Measurements from ENCODE around the gene MBLAC2. TPM values are rescaled to one million over a fixed set of nuclear protein-coding genes. Genes with fewer than 3 reads are reported as not detected.
A peak's percentile ranks its signal among the peaks of the same experiment; 100 is the strongest.

The MBLAC2 gene
- total RNA-seq, 1 experiment from 2014 or later: 7.2 TPM

DNA sequence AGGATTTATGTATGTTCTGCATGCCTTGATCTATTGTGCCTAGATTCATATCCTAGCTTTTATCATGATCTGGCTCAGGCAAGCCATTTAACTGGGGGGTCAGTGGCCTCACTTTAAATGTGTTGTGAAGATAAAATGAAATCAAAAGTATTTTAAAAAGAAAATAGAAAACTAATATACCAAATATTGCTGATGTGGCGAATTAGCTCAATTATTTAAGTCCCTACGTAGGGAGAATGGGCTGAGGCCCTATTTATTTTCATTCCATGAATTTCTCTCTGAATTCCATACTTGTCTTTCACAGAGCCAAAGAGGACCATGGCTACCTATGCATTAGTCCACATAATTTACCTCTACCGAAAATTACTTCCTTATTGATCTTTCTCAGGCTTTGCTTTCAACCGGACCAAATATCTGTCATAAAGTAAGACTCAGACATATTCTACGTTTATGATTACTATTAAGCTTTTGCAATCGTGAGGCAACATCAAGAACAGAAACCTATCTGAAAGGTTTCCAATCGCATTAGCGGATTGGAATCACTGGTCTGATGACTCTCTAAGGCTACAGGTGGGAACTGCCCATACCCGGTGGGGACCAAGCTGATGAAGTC lies 1.7 kb downstream of the MBLAC2 start:
- no peak for DNase-seq (ENCODE audit: low read depth)

DNA sequence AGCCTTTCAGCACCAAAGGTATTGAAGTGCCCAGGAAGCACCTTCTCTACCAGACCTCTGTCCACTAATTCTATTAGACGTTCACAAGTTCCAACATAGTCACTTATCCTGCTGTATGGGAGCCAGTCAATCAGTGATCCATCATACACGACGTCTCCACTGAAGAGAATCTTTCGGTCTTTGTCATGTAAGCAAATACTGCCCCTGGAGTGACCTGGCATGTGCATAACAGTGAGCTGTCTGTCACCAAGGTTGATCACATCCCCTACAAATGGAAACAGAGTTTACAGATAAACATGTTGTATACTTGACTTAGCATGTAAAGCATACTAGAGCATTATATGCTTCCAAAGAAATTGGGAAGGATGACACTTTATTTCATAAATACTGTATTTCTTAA lies 13.3 kb downstream of the MBLAC2 start:
- no peak for DNase-seq (ENCODE audit: low read depth)

- DNase-seq (ENCODE audit: low read depth): no peak
Measured at GRCh38 chr5:90446961-90447360, 27.6 kb downstream of the MBLAC2 start.

DNA sequence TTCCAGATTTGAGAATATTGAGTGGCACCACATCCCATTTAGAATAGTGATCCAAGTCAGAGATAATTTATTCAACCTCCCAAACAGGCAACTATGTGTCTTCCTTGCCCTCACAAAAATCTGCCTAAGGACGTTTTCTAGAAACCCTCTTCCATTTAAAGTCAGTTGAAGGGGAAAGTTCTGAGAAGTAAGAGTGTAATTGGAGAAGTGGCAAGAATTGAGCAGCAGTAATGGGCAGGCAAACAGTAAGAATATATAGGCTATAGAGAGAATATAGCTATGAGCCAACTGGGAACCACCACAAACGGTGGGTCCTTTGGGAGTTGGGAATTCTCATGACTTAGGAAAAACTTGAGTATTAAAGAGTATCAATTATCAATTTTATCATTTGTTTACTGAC lies 33.9 kb downstream of the MBLAC2 start:
- no peak for DNase-seq (ENCODE audit: low read depth)

- no peak for DNase-seq (ENCODE audit: low read depth)
Measured at GRCh38 chr5:90438100-90438499, 36.5 kb downstream of the MBLAC2 start.

- no peak for DNase-seq (ENCODE audit: low read depth)
Measured at GRCh38 chr5:90437663-90438062, 36.9 kb downstream of the MBLAC2 start.

DNA sequence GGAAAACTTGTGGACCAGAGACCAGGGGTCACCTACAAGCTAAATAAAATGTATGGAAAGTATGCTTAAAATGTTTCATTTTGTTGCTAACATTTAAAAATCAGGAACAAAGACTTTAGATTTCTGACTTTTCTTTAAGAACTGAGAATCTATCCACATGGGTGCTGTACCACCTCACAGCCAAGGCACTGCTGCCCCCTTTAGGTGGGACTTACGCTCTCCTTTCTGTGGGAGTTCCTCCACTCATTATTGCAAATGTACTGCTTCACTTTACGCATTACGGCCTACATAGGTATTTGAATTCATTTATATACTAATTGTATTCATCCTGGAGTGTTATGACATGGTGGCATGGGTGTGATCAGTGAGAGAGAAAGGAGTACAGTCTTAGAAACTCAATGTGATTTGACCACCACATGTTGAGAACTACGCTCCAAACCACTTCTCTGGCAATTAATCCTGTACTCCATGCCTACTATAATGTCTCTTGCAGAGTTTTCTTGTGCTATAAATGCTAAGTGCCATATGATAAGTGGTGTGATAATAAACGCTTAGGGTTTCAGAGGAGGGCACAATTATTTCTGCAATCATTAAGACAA lies 40.4 kb downstream of the MBLAC2 start:
- DNase-seq (ENCODE audit: low read depth): peak; percentile 21

- DNase-seq (ENCODE audit: low read depth): no peak
Measured at GRCh38 chr5:90424245-90424644, 50.3 kb downstream of the MBLAC2 start.

- no peak for DNase-seq (ENCODE audit: low read depth)
Measured at GRCh38 chr5:90421136-90421535, 53.4 kb downstream of the MBLAC2 start.

- no peak for DNase-seq (ENCODE audit: low read depth)
Measured at GRCh38 chr5:90418214-90418613, 56.4 kb downstream of the MBLAC2 start.

GRCh38 chr5:90410178-90410762 lies 64.3 kb downstream of the MBLAC2 start:
- DNase-seq (ENCODE audit: low read depth): peak; percentile 8

DNA sequence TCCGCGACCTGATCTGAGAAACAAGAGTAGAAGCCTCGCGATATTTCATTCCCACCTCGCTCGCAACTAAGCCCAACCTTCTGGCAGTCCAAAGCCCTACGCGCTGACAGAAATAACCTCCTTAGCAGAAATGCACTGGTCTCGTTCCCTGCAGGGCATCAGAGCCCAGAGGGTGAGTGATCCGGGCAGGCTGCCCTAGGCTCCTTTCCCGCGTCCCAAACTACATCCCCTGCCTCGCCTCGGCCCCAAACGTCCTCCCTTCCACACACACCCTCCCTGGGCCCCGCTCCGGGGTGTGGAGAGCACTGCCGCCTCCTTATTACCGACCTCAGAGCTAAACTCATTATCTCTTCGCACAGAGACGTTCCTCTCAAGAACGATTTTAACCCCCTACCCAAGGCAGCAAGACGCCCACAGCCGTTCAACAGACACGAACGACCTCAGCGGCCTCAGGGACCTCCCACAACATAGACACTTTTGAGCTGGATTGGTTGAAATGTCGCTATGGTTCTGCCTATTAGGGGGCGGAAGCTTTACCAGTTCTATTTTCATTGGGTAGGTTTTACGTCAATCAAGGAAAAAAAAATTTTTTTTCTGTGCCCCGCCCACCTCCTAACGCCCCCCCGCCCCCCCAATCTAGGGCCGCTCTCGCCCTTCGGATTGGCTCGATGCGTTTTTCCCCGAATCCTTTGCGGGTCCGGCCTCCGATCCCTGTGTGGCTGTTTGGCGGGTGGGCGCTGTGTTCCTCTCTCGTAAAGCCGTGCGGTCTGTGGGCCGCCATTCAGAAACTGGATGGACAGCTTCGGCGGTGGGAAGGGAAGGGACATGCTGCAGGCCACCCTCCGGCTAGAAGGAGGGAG lies 65.0 kb downstream of the MBLAC2 start, which contains the start of gene CETN3:
Gene CETN3, minus strand, starts transcription at position 439 of the 860 bp plus-strand sequence. Its CDS starts 95 bp downstream, at position 344.
- peak; percentile 87 for DNase-seq (ENCODE audit: low read depth)

DNA sequence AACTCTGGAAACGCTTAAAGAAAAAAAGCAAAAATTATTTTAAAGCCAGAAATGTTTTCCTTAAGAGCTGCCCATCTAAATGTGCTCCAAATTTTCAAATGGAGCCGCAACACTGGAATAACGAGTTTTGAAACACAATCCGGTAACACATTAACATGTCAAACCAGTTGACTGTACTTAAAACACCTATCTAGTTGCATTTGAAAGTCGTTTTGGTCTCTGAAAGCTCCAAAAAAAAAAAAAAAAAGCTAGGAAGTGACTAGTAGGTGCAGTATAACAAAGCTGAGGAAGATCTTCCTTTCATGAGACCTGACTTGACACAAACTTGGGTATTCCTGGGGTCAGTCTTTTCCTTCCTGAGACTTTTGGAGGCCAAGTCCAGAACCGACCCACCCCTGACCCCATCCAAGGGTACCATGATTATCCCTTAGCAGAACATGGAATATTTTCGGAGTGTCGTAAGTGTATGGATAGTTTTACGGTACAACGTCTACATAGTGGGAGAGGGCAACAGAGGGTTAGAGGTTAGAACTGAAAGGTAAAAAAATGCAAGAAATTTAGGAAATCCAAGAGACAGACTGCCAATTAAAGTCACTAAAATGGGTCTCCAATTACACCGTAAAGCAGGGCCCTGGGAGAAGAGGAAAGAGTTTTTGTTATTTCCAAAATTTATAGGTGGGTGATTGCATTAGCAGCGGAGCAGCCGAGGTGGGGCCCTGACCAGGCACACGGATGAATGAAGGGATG lies 65.8 kb downstream of the MBLAC2 start:
- DNase-seq (ENCODE audit: low read depth): peak; percentile 8

Other genes with a start within 250 kb of the MBLAC2 start
- gene CETN3, start 65.0 kb downstream of the MBLAC2 start, total RNA-seq (2014; rRNA removed; shearing (Covaris generic)): 24.6 and 29.8 TPM in 2 replicates
- 26.6 and 34.8 TPM in 2 replicates for gene POLR3G, start 93 bp upstream of the MBLAC2 start, total RNA-seq (2014; rRNA removed; shearing (Covaris generic))
- 5.7 and 12.1 TPM in 2 replicates for gene LYSMD3, start 54.8 kb upstream of the MBLAC2 start, total RNA-seq (2014; rRNA removed; shearing (Covaris generic))
- 0.43 and 0.45 TPM in 2 replicates for gene ADGRV1, start 84.0 kb upstream of the MBLAC2 start, total RNA-seq (2014; rRNA removed; shearing (Covaris generic))

Data from HT1080 (cell line).